RCC 7860 (cell line): Measurements from ENCODE around the gene RIPPLY3.
A peak's percentile ranks its signal among the peaks of the same experiment; 100 is the strongest.
"Not testable (repeated sequence)": the region's sequence is repeated elsewhere in the genome, so short reads cannot be mapped to it uniquely, and the experiment has no call there.

ENCODE experiments used
- DNase-seq: peaks from one replicate; pipeline ENCODE4 v3.0.0-alpha.2; 2015; ENCODE audit warnings: low spot score
- FAIRE-seq: peaks from 2 replicates; lab custom pipeline; 2012; peaks lifted over from hg19 to GRCh38; lab: Jason Lieb, UNC

Gene RIPPLY3

DNA sequence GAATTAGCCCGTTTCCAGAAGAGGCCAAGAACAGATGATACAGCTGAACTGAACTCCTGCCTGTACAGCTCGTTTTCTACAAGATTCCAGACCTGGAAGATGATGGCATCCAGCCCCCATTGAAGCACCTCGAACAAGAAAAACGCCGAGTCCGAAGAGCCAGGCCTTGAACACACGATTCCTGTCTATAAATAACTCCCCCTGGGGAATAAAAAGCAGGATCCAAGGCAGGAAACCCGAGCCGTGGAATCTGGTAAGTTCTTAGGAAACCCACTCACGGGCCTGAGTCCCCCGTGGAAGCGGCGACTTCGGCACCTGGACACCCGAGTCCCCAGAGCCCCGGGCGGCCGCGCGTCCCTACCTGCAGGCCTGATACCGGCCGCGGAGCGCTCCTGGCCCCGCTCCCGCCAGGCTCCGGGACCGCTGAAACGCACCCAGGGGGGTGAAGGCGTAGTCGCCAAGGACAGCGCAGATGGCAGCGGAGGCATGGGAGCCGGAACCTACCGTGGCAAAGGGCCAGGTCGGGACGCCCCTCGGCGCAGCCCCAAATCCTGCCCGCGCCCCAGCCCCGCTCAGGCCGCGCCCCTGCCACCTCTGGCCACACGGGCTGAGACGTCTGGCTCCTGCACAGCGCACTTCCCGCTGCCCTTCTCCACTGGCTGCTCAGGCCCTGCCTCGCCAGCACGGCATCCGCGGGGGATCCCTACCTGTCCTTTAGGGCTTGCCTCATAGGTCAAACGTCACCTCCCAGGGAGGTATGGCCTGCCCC is 26.0 kb upstream of the RIPPLY3 start:
- no peak for DNase-seq
- FAIRE-seq = no peak

DNA sequence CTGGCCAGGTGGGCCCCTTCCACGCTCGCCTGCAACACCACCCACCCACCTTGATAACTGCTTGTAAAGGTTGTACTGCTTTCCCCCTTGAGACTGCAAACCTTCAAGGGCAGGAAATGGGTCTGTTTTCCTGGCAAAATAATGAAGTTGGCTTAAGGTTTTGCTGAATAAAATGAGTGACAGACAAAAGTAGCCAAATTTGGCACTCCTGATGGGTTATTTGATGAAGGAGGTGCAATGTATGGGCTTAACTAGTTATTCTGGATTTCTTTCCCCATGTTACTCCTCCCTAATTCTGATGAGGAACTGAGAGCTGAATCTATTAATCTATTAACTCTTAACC is 25.5 kb upstream of the RIPPLY3 start:
- FAIRE-seq (no peak), DNase-seq (no peak)

DNA sequence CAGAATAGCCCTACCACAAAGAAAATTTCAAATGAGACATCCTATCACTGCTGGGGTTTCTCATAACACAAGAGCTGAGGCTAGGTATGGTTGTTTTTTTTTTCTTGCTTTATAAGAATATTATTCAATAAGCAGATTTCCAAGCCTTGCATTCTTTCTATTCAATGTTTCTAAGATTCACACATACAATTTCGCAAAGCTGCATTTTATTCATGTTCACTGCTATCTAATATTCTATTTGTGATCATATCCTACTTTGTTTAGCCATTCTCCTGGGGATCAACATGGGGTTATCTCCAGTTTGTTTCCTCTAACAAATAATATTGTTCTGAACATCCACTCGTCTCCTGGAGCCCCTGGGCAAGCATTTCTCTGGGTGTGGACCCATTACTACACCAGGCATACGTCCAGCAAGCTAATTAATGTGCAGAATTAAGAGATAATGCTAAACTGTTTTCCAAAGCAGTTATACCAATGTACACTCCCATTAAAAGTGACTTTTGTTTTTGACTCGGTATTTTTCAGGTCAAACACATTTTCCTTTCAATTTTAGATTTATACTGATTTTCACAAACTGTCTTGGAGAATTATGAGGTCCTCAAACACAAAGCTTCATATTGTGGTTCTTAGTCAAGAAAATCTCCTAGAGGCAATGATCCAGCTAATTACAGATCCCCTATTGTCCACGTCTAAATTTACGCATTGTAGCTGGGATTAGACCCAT is 24.4 kb upstream of the RIPPLY3 start:
- DNase-seq (no peak), FAIRE-seq (no peak)

DNA sequence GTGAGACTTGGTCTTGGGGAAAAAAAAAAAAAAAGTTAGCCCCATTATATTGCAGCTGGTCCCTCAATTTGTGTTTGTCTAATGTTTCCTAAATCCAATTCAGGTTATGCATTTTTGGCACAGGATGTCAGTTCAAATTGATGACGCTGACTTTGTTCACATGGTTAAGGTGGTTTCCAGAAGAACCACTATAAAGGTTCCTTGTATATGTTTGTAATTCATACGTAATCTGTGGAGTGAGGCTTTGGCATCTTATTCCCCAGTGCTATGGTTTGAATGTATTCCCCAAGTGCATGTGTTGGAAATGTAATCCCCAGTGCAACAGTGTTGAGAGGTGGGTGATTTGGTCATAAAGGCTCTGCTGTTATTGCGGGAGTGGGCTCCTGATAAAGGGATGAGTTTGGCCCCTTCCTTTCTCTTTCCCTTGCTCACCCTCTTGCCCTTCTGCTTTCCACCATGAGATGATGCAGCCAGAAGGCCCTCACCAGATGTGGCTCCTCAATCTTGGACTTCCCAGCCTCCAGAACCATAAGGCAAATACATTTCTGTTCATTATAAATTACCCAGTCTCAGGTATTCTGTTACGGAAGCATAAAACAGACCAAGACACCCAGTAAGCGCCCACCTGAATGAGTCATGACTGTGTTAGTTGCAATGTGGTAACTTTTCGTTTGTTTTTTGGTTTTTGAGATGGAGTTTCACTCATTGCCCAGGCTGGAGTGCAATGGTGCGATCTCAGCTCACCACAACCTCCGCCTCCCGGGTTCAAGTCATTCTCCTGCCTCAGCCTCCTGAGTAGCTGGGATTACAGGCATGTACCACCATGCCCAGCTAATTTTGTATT is 20.5 kb upstream of the RIPPLY3 start:
- no peak for DNase-seq
- FAIRE-seq = no peak

DNA sequence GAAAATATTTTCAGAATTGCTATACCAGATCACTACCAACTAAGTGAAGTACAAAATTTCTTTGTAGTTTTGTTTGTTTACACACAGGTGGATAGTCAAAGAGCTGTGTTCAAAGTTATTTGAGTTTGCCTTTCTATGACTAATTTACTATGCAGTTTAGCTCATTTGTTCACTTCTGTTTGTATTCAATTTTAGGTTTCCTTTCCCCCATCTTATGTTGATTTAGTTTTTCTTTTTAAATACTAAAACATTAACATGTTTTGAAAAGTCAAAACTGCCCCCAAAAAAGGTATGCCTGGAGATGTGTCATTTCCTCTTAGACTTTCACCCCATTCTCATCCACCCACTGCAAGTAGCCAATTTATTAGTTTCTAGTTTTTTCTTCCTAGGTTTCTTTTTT is 18.7 kb upstream of the RIPPLY3 start:
- no peak for FAIRE-seq
- no peak for DNase-seq

DNA sequence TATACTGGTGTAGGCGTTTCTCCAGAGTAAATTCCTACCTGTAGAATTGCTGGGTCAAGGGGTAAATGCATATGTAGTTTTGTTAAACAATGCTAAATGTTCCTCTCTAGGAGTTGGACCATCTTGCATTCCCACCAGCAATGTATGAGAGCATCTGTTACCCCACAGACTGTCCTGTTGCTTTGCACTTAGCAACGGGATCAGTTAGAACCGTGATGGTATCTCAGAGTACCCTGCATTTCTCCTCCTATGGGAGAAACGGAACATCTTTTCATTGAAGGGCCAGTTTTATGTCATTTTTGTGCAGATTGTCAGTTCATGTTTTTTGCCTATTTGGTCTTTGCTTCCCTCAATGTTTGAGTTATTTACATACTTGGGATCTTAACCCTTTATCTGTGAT is 18.0 kb upstream of the RIPPLY3 start:
- DNase-seq (no peak), FAIRE-seq (no peak)

DNA sequence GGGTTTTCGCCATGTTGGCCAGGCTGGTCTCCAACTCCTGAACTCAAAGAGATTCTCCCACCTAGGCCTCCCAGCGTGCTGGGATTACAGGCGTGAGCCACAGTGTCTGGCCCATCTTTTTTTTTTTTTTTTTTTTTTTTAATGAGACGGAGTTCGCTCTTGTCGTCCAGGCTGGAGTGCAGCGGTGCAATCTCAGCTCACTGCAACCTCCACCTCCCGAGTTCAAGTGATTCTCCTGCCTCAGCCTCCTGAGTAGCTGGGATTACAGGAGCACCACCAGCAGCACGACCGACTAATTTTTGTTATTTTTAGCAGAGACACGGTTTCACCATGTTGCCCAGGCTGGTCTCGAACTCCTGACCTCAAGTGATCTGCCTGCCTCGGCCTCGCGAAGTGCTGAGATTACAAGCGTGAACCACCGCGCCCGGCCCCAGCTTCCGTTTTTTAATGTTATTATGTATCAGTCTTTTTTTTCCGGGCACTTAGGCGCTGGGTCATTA is 17.3 kb upstream of the RIPPLY3 start:
- DNase-seq, FAIRE-seq: not testable (repeated sequence)

DNA sequence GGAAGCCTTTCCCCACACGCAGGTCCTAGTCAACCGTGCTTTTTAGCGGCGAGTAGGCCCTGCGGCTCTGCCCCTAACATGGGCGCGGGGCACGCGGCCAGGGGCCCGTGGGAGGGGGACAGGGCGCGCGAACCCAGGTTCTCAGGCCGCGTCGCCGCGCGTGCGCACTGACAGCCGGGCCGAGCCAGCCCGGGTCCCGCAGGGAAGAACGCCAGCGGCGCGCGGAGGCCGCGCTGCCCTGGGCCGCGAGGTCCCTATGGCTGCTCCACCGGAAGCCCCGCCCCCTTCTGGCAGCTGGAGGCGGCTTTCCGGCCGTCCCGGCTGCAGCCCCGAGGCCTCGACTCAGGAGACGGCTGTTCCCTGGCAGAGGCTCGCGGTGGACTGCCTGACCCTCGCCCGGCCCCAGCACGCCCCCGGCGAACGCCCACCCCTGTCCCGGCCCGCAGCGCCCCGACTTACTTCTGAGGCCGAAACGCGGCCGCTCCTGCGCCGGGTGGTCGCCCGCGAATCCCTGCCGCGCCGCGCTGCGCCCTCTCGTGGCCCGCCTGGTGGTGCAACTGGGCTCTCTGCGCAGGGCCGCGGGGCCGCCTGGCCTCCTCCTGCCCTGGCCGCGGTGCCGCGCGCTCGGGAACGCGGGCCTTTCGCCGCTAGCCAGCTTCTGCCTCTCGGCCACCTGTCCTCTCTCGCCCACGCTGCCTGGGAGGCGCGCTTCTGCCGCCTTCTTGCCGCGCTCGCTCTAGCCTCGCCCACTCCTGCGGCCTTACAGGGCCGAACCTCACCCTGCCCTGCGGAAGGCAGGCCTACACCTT is 16.6 kb upstream of the RIPPLY3 start:
- FAIRE-seq = no peak
- DNase-seq = peak; percentile 84

DNA sequence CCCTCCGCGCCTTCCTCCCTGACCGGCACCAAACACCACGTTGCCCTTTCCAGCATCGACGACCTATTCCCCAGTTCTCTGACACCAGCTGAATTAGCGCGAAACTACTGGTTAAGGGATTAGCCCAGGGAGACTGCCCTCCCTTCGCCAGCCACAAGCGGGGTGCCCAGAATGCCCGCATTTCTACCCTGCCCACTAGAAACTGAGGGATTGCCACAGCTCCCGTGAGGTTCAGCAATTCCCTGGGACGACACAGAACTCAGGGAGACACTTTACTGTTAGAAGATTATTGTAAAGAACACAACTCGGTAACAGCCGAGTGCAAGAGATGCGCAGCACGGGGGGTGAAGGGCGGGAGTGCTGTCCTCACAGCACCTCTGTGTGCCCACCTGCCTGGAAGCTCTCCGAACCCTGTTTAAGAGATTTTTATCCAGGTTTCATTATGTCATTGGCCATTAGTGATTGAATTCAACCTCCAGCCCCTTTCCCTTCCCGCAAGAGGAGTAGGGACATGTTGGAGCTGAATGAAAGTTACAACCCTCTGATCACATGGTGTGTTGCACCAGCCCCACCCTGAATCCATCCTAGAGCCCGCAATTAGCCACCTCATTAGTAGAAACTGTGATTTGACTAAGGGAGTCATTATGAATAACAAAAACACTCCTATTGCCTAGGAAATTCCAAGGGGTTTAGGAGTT is 15.8 kb upstream of the RIPPLY3 start:
- FAIRE-seq (no peak), DNase-seq (no peak)

DNA sequence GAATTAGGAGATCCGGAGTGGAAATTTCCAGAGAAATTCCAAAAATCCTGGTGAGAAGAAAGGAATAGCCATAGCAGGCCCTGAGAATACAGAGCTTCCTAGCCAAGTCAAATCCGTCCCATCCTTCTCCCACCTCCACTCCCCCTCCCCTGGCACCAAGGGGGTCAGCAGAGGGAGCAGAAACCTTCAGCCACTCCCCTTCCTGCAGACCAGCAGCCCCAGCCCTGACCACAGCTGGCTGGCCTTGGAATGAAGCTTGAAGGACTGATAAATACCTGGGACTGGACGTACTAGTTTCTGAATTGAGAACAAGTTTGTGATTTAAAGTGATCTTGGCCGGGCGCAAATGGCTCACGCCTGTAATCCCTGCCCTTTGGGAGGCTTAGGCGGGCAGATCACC is 13.8 kb upstream of the RIPPLY3 start:
- no peak for FAIRE-seq
- DNase-seq = no peak

DNA sequence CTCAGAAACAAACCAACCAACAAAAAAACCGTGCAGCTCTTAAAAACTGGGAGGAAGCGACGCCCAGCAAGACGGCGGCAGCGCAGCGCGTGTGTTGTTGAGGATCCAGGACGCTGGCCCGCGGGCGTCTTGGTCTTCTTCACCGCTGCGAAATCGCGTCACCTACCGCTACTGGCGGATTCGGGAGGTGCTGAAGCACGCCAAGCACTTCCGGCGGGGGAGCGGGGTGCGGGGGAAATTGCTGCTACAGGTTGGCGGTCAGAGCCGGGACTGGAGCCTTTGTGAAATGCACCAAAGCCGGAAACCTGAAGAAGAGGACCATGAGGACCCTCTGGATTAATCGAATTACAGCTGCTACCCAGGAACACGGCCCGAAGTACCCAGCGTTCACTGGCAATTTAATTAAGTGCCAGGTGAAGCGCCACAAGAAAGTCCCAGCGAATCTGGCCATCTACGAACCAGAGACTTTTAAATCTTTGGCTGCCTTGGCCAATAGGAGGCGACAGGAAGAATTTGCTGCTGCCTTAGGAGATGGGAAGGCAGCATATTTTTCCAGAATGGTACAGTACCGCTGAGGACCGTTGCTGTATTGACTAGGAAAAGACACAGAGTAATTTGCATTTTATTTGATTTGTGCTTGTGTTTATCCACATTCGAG is 11.9 kb upstream of the RIPPLY3 start:
- DNase-seq (no peak), FAIRE-seq (no peak)

DNA sequence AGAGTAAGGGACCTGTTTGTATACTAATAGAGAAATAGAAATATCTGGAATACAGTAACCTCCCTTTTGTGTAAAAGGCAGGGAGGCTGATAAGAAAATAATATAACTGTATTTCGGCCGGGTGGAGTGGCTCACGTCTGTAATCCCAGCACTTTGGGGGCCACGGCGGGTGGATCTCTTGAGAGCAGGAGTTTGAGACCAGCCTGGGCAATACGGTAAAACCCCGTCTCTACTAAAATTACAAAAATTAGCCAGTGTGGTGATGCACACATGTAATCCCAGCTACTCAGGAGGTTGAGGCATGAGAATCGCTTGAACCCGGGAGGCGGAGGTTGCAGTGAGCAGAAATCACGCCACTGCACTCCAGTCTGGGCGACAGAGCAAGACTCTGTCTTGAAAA is 11.2 kb upstream of the RIPPLY3 start:
- not testable (repeated sequence) for DNase-seq, FAIRE-seq

DNA sequence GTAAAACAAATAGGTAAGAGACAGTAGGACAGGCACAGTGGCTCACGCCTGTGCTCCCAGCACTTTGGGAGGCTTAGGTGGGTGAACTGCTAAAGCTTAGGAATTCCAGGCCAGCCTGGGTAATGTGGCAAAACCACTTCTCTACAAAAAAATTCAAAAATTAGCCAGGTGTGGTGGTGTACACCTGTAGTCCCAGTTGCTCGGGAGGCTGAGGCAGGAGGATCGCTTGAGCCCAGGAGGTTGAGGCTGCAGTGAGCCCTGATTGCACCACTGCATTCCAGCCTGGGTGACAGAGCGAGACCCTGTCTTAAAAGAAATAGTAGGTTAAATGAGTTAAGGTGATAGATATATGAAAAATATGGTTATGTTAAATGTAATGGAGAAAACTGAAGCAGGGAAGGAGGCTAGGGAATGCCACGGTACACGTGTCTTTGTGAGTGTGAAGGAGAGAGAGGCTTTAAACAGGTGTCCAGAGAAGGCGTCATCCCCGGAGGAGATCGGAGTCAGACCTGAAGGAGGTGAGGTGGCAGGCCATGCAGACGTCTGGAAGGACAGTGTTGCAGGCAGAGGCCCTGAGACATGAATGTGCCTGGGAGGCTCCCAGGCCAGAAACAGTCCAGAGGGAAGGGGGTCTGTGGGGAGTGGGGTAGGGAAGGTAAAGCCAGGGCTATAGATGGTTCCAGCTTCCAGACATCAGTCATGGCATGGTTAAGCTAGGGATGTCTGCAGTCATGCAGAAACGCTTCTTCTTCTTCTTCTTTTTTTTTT is 7.2 kb upstream of the RIPPLY3 start:
- FAIRE-seq (no peak), DNase-seq (no peak)

DNA sequence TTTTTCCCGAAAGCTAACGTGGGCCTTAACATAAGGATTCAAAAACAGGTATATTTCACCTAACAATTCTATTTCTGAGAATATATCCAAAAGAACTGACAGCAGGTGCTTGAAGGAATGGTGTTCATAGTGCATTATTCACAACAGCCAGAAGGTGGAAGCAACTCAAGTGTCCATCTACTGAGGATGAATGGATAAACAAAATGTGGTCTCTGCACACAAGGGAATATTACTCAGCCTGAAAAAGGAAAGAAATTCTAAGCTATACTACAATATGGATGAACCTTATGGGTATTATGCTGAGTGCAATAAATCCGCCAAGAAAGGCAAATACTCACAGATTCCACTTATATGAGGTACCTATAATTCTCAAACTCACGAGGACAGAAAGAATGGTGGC is 6.1 kb upstream of the RIPPLY3 start:
- FAIRE-seq (no peak), DNase-seq (no peak)

DNA sequence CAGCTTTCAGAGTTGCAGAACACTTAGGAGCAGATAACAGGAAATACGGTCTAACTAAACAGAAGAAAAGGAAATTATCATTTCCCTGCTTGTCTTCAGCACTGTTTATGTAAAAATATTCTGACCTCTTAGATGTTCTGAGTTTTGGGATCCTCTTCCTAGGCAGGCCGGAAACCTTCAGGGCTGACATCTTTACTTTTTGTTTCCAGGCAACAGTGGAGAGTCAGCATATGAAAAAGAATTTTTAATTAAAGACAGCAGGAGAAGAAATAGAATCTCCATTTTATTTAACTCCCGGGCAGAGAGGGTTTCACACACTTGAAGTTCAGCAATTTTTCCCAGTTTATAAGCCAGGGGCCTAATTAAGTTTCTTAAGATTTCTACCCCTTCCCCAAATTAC is 5.1 kb upstream of the RIPPLY3 start:
- FAIRE-seq = no peak

DNA sequence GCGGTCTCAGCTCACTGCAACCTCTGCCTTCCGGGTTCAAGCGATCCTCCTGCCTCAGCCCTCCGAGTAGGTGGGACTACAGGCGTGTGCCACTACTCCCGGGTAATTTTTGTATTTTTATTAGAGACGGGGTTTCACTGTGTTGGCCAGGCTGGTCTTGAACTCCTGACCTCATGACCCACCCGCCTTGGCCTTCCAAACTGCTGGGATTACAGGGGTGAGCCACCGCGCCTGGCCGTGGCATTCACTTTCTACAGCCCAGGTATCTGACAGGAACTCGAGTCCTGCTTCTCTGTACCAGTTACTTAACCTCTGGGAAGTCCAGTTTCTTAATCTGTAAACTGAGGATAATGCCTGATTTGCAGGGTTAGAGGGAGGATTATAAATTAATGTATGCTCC is 3.7 kb upstream of the RIPPLY3 start:
- FAIRE-seq, DNase-seq: not testable (repeated sequence)

More for the DNA sequence above, 5.1 kb upstream of the RIPPLY3 start:
- DNase-seq = no peak

DNA sequence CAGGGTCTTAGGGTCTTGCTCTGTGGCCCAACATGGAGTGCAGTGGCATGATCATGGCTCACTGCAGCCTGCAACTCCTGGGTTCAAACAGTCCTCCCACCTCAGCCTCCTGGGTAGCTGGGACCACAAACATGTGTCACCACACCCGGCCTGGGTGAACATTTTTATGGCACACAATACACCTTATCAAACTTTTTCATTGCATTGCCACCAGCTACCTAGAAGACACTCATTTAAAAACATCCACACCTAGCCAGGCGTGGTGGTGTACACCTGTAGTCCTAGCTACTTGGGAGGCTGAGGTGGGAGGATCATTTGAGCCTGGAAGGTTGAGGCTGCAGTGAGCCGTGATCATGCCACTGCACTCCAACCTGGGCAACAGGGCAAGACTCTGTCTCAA is 2.6 kb upstream of the RIPPLY3 start:
- FAIRE-seq, DNase-seq: not testable (repeated sequence)

DNA sequence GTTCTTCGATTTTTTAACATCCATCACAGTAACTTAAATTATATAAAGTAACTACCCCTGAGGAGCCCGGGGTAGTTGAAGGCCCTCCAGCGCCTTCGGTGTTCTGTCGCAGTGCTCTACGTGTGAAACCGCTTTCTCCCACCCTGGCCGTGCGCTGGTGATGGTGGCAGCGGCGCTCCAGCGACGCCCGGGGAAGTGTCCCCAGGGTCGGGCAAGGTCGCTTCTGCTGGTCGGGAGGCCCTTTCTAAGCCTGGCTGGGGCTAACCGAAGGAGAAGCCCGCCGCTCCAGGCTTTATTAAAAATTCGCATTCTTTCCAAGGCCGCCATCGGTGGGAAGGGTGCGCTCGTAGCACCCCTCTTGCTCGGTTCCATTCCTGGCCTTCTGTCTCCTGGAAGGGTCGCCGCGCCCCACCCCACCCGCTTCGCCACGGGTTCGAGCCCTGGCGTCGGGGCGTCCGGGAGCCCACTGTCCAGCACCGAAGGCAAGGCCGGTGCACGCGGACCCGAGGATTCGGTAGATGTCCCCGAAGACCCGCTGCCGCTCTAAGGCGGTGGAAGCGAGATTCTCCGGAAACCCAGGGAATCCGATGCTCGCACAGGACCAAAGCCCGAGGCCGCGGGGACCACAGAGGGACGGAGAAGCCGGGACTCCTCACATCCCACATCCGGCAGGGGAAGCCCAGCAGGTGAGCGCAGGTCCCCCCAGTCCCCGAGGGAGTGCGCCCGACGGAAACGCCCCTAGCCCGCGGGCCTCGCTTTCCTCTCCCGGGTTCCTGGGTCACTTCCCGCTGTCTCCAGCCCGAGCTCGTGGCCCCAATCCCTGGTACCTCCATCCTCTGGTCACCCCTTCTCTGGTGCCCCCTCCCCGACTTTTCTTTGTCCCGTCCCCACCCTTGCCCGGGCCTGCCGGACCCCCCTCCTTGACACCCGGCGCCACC is 685 bp upstream of the RIPPLY3 start:
- FAIRE-seq (no peak), DNase-seq (no peak)
